Measurements from ENCODE around the gene TBXA2R.

The TBXA2R gene

GRCh38 chr19:3575260-3575741 lies 31.4 kb downstream of the TBXA2R start:
- peak; percentile 65 for TF ChIP-seq CTCF (IDR thresholded peaks at IDR 0.05; ENCODE audit: low read depth, low read length)
- H3K4me3 ChIP-seq (ENCODE audit: low read depth, low read length), result no peak overlapping the region
- H3K36me3 ChIP-seq, result peaks cover 19% of the 10 kb centered on the region
- no peak overlapping the region for H3K27ac ChIP-seq
- H3K27me3 ChIP-seq (ENCODE audit: insufficient read depth, low read depth, severe bottlenecking), result no peaks in the 10 kb centered on the region
- DNase-seq, result peak; percentile 65
- no peaks in the 10 kb centered on the region for H3K9me3 ChIP-seq (ENCODE audit: severe bottlenecking)

- H3K27me3 ChIP-seq (ENCODE audit: insufficient read depth, low read depth, severe bottlenecking), result no peaks in the 10 kb centered on the region
- H3K27ac ChIP-seq, result no peak overlapping the region
- no peak for TF ChIP-seq CTCF (IDR thresholded peaks at IDR 0.05; ENCODE audit: low read depth, low read length)
- H3K36me3 ChIP-seq, result peaks cover 19% of the 10 kb centered on the region
- peak overlapping the region; percentile 75 for H3K4me3 ChIP-seq (ENCODE audit: low read depth, low read length)
- no peaks in the 10 kb centered on the region for H3K9me3 ChIP-seq (ENCODE audit: severe bottlenecking)
- DNase-seq, result peak; percentile 96
Observed at GRCh38 chr19:3573858-3574637, 32.6 kb downstream of the TBXA2R start.

GRCh38 chr19:3573162-3573857 lies 33.4 kb downstream of the TBXA2R start:
- DNase-seq, result no peak
- H3K27me3 ChIP-seq (ENCODE audit: insufficient read depth, low read depth, severe bottlenecking), result no peaks in the 10 kb centered on the region
- no peaks in the 10 kb centered on the region for H3K9me3 ChIP-seq (ENCODE audit: severe bottlenecking)
- H3K4me3 ChIP-seq (ENCODE audit: low read depth, low read length), result peak overlapping the region; percentile 75
- no peak for TF ChIP-seq CTCF (IDR thresholded peaks at IDR 0.05; ENCODE audit: low read depth, low read length)
- peak overlapping the region; percentile 78 for H3K27ac ChIP-seq
- peaks cover 19% of the 10 kb centered on the region for H3K36me3 ChIP-seq

- Histone ChIP-seq H3K27me3 (ENCODE audit: insufficient read depth, low read depth, severe bottlenecking) (no peaks in the 10 kb centered on the region), H3K27ac (peak within 1 kb of the TSS; percentile 78), H3K9me3 (ENCODE audit: severe bottlenecking) (no peaks in the 10 kb centered on the region), H3K4me3 (ENCODE audit: low read depth, low read length) (peak within 1 kb of the TSS; percentile 75), H3K36me3 (peaks cover 19% of the 10 kb centered on the region)
- TF ChIP-seq CTCF (IDR thresholded peaks at IDR 0.05; ENCODE audit: low read depth, low read length), result no peak
- DNase-seq, result no peak
Observed at GRCh38 chr19:3572855-3573161, 33.9 kb downstream of the TBXA2R start, which contains the start of gene HMG20B. Gene HMG20B, plus strand, starts transcription at chr19:3572944. Its CDS starts 366 bp downstream, at chr19:3573310.

GRCh38 chr19:3572132-3572854 lies 34.4 kb downstream of the TBXA2R start:
- Histone ChIP-seq H3K36me3 (peaks cover 19% of the 10 kb centered on the region), H3K27me3 (ENCODE audit: insufficient read depth, low read depth, severe bottlenecking) (no peaks in the 10 kb centered on the region), H3K9me3 (ENCODE audit: severe bottlenecking) (no peaks in the 10 kb centered on the region), H3K4me3 (ENCODE audit: low read depth, low read length) (peak overlapping the region; percentile 47), H3K27ac (peak overlapping the region; percentile 35; the same call in 1 of the 2 replicates)
- peak; percentile 100 for DNase-seq
- TF ChIP-seq CTCF (IDR thresholded peaks at IDR 0.05; ENCODE audit: low read depth, low read length), result no peak

Measured in WERI-Rb-1 (cell line).